HG03558 (cell line): ENCODE results near the gene MROH9.

Experiments
- ATAC-seq: cut with Tn5 transposase; IDR thresholded peaks from one replicate; pipeline ENCODE4 v1.9.1; 2021; ENCODE audit warnings: moderate number of reproducible peaks; ENCODE audit not compliant: unreplicated experiment; ENCODE audit errors: extremely low read depth

The MROH9 gene

GRCh38 chr1:170967042-170967910 lies 31.9 kb downstream of the MROH9 start:
- peak; percentile 53 for ATAC-seq

DNA sequence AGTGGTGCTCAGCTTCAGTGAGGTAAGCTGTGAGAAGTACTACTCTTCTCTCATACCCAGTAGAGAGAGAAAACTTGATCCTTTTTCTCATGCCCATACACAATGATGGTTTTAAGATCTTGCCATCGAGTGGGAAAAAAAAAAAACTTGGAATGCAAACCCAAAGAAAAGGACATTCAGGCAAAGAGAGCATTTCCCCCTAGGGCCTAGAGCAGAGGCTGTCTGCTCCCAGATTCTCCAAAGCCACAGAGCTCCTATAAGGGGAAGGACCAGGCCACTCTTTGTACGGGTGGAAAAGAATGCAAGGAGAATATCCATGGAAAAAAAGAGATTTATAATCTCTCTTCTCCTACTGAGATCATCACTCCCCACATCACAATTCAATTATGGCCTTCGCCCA lies 34.9 kb downstream of the MROH9 start:
- ATAC-seq = no peak

- no peak for ATAC-seq
Observed at GRCh38 chr1:170978371-170978910, 43.1 kb downstream of the MROH9 start.

- no peak for ATAC-seq
Observed at GRCh38 chr1:170985406-170985805, 50.1 kb downstream of the MROH9 start.

DNA sequence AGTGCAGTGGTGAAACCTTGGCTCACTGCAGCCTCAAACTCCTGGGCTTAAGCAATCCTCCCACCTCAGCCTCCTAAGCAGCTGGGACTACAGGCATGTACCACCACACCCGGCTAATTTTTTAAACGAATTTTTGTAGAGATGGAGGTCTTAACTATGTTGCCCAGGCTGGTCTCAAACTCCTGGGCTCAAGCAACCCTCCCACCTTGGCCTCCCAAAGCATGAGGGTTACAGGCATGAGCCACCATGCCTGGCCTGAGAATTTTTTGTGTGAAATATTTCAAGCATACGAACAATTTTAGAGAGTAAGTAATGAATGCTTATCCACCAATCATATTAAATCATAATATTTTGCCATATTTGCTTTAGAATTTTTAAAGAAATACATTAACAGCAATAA lies 51.6 kb downstream of the MROH9 start:
- ATAC-seq = no peak

- no peak for ATAC-seq
Observed at GRCh38 chr1:170987424-170987823, 52.1 kb downstream of the MROH9 start.

DNA sequence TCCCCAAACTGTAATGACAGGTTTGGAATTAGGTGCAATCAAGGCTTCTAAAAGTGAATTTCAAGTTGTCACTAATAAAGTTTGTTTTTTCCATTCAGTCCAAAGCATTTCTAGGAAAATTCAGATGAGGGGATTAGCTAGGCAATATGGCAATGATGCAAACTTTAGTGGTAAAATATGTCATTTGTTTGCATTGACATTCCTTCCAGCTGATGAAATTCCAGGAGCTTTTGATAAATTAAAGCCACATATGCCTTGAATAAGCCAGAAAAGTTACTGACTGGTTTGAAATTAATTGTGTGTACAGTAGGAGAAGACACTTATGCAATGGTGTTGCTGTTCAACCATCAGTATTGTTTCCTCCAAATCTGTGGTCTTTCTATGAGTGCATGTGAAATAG lies 57.8 kb downstream of the MROH9 start:
- ATAC-seq = no peak

DNA sequence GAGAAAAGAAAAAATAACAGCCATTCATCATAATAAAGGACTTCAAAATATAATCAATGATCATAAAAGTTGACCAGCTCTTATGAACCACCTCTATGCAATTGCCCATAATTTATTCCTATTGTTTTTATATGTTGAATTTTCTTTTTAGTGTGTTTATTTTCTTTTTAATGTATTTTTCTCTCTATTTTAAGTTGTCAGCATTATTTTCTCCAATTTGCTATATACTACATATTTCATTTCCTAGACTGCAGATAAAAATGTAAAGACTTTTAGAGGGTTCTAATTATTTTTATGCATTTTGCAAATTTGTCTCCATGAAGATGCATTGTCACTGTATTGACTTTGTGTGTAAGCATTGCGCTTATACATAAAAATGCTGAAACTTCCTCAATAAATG lies 58.4 kb downstream of the MROH9 start:
- no peak for ATAC-seq

- no peak for ATAC-seq
Observed at GRCh38 chr1:171014880-171015279, 79.5 kb downstream of the MROH9 start.

GRCh38 chr1:171017426-171017825 lies 82.1 kb downstream of the MROH9 start:
- no peak for ATAC-seq

- ATAC-seq = no peak
Observed at GRCh38 chr1:171019971-171020370, 84.6 kb downstream of the MROH9 start.

DNA sequence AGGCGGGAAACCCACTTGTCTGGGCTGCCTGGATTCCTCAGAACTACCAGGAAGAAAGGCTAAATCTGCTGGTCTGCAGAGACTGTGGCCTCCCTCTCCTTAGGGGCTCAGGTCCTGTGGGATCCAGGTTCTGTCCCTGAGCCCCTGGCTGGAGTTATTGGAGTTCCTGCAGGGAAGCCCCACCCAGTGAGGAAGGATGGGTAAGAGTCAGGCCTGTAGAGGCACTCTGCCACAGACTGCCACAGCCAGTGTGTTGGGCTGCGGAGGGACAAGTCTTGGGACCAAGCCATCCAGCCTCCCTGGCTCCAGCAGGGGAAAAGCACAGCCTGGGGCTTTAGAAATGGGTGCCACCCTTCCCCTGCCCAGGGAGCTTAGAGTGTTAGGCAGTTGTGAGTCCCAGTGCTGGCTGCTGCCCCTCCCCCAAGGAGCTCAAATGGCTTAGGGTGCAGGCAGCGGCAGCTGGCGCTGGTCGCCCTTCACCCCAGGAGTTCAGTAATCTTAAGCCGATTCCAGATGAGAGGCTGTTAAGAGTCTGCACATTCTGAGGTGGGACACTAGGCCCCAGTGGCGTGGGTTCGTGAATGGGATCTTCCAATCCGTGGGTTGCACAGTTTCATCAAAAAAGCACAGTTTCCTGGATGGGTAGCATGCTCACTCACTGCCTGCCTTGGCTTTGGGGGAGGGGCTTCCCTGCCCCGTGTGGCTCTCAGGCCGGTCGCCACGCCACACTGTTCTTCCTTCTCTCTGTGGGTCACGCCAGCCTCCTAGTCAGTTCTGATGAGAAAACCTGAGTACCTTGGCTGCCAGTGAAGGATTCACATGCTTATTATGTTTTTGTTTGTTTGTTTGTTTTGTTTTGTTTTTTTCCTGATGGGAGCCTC lies 97.7 kb downstream of the MROH9 start:
- no peak for ATAC-seq

DNA sequence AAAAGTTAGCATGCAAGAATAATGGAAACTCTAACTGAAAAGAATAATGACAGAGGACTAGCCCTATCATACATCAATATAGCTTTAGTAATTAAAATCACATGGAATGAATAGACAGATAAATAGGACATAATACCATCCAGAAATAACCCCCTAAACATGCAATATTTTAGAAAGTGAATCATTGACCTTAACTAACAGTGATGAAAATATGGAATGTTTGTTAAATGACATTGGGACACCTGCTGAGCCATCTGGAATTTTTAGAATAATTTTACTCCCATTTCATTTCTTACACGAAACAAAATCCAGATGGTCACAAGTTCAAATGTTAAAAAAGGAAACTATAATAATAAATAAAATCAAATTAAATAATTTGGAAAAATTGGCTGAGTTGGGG lies 102.3 kb downstream of the MROH9 start:
- no peak for ATAC-seq

DNA sequence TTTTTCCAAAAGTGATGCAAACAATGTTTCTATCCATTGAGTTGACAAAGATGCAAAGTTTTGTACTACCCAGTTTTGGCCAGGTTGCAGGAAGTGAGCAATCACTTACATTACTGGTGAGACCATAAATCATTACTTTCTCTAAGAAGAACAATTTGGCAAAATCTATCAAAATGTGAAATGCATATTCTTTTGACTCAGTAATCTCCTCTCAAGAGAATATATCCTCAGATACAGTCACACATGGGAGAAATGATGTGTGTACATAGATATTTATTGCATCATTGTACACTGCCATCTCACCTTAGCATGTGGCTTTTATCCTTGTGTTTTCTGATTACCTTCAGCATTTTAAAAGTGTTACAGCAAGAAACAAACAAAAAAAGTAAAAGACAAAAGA lies 103.0 kb downstream of the MROH9 start:
- ATAC-seq = no peak

- ATAC-seq = no peak
Observed at GRCh38 chr1:171048014-171048413, 112.7 kb downstream of the MROH9 start.

DNA sequence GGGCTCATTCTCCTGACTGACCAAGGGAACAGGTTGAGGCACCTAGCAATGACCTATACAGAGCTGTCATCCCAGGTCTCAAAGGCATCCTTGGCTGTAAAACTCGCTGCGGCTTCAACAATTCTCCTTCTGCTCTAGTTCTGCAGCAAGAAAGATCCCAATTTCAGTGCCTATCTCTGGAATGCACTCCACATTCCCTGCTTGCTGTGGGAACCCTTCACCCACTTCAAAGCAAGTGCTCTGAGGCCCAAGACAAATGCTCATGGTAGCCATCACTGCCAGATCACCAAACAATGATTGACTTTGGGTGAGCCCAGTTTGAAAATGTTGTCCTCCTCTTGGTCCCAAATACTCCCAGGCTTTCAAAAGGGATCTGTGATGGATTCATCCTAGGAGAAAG lies 117.6 kb downstream of the MROH9 start:
- no peak for ATAC-seq

DNA sequence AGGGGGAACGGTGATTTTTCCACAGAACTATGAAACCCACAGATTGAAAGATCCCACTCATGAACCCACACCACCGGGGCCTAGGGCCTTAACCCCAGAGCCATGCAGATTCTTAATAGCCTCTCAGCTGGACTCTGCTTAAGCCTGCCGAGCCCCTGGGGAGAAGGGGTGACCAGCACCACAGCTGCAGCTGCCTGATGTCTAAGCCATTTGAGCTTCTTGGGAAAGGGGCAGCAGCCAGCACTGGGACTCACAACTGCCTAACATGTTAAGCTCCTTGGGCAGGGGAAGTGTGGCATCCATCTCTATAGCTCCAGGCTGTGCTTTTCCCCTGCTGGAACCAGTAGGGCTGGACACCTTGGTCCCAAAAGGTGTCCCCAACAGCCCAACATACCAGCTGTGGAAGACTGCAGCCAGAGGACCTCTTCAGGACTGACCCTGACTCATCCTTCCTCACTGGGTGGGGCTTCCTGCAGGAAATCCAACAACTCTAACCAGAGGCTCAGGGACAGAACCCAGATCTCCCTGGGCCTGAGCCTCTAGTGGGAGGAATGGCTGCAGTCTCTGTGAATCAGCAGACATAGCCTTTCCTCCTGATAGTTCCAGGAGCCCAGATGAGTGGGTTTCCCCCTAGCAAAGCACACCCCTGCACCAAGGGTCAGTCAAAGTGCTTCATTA lies 120.8 kb downstream of the MROH9 start:
- ATAC-seq = no peak

DNA sequence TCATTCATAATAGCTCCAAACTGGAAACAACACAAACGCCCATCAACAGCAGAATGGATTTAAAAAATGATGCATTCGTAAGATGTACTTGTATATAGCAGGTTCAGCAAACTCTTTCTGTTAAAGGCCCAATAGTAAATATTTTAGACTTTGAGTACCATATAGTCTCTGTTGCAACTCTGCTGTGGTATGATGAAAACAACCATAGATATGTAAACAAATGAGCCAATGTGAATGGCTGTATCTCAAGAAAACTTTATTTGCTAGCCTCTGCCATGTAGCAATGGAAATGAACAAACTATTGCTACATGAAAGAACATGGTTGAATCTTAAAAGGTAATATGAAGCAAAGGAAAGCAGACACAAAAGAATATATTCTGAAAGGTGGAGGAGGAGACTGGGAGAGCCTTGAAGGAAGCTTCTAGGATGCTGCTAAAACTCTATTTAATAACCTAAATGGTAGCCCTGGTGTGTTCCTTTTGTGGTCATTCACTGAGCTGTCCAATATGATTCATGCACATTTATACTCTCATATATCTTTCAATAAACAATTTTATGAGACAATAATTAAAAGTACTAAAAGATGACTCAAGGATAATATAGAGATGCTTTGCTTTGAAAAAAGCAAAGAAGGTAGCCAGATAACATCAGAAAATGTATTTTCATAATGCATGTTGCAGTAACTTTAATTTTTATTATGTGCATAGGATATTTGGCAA lies 126.2 kb downstream of the MROH9 start:
- ATAC-seq = no peak

GRCh38 chr1:171062902-171063301 lies 127.6 kb downstream of the MROH9 start:
- ATAC-seq = no peak

- no peak for ATAC-seq
Observed at GRCh38 chr1:171075041-171075440, 139.7 kb downstream of the MROH9 start.
